Adrenal gland (tissue), 12 donors: Measurements from ENCODE around the gene TP73. TPM values are rescaled to one million over a fixed set of nuclear protein-coding genes. Genes with fewer than 3 reads are reported as not detected.
"Not testable (repeated sequence)": the region's sequence is repeated elsewhere in the genome, so short reads cannot be mapped to it uniquely, and the experiment has no call there.

Experiments used
- DNase-seq, 7 donors: peaks; one replicate each; pipeline ENCODE4 v3.0.0-alpha.2; 2019 to 2020
- H3K27ac ChIP-seq, 5 donors: fragments of 200-600 bp; sonication (generic) in 4 of 5; 1 replicate in 3 of 5; 2 replicates in 2 of 5; pipeline versions ENCODE4 v1.5.1 to v1.8.0; 2016 to 2020; ENCODE audit warnings: mild to moderate bottlenecking in 1 of 5
- H3K27me3 ChIP-seq: fragments of 200-600 bp; 2 replicates; pipeline ENCODE4 v1.8.0; 2021
- H3K36me3 ChIP-seq, 2 donors: fragments of 200-600 bp; replicated peaks in 1 of 2; 1 replicate in 1 of 2; 2 replicates in 1 of 2; pipeline versions ENCODE4 v1.5.1 to v1.8.0; 2018 to 2022
- H3K4me1 ChIP-seq, 2 donors: fragments of 200-600 bp; replicated peaks in 1 of 2; 1 replicate in 1 of 2; 2 replicates in 1 of 2; pipeline versions ENCODE4 v1.5.1 to v1.8.0; 2018 to 2021
- H3K4me3 ChIP-seq, 4 donors: fragments of 200-600 bp; sonication (generic) in 3 of 4; one replicate each; pipeline ENCODE4 v1.5.1; 2016 to 2018
- H3K9me3 ChIP-seq, 3 donors: fragments of 200-600 bp; sonication (generic) in 1 of 3; replicated peaks in 1 of 3; 1 replicate in 2 of 3; 2 replicates in 1 of 3; pipeline versions ENCODE4 v1.5.1 to v1.8.0; 2016 to 2021
- CTCF ChIP-seq, 6 experiments: fragments of 450-650 bp in 4 of 6; fragments of 200-600 bp in 2 of 6; sonication (generic) in 1 of 6; IDR thresholded peaks; 1 replicate in 5 of 6; 2 replicates in 1 of 6; pipeline versions ENCODE4 v1.5.1 to v1.8.0; 2016 to 2021; ENCODE audit warnings: antibody characterized with exemption in 6 of 6, mild to moderate bottlenecking in 2 of 6, moderate library complexity in 1 of 6
- POLR2A ChIP-seq, 2 donors: fragments of 450-650 bp; IDR thresholded peaks; one replicate each; pipeline ENCODE4 v1.6.1; 2017; ENCODE audit warnings: antibody characterized with exemption in 2 of 2, mild to moderate bottlenecking in 2 of 2, moderate library complexity in 1 of 2
- WGBS, 4 donors: extraction: QIAGEN DNeasy Blood & Tissue Kit in 2 of 4; methylation state at CpG; one replicate each; pipeline versions ENCODE4 v1.1.5 to v1.1.7; 2013 to 2017; 5-methylcytosine and 5-hydroxymethylcytosine counted together
- intact Hi-C, 2 donors: fragments of 100-400 bp; cut with DNase I; formaldehyde crosslinking; loops; one replicate each; pipeline versions ENCODE4 v1.14.1 to v1.15.0; 2022 to 2023
- polyA plus RNA-seq, 3 donors: library from polyadenylated mRNA; stranded (reverse); fragments of 200-250 nt in 2 of 3; fragments of 350-450 nt in 1 of 3; fragmentation: Illumina TruSeq in 1 of 3; extraction: RNeasy Lipid Tissue Mini Kit (QIAGEN cat#74804) in 1 of 3; gene quantifications; one replicate each; pipeline ENCODE4 v1.2.3, GENCODE V29; 2013 to 2014
- total RNA-seq, 9 donors: library from RNA; depleted of rRNA in 4 of 9; stranded (reverse); fragments of >200 nt in 4 of 9; fragments of 120-200 nt in 1 of 9; fragmentation: NEBNext Ultra II Directional in 1 of 9; extraction: Animal tissue kit (Norgen Biotek cat#: 25700) in 1 of 9; gene quantifications; one replicate each; pipeline versions ENCODE4 v1.1.0 to v1.2.4, GENCODE V29; 2013 to 2023
- donor health status: healthy with polysubstance abuse.
- donor health status: Bipolar disorder and iron deficiency.
- donor health status: DM: yes; HTN: yes; CAD: no.
- donor health status: DM: no; HTN: no; CAD: no.
- donor health status: DM: no; HTN: no; CAD: no.
- donor health status: DM: yes; HTN: yes; CAD: no.

TP73 gene
- total and polyA plus RNA-seq, 12 donors = 0.03 to 0.22 (median 0.14) TPM; not detected in 6

- H3K27ac ChIP-seq, H3K4me1 ChIP-seq, H3K4me3 ChIP-seq, H3K9me3 ChIP-seq, H3K36me3 ChIP-seq, H3K27me3 ChIP-seq: not testable (repeated sequence)
- intact Hi-C loops = loop anchor here (5.0 to 10.0 kb wide), 2 partner anchors 230 to 232 kb away; no protein-coding TSS in a partner anchor
- 31 to 38% (median 35%) methylated on average over 14 to 18 of the region's 18 CpGs for WGBS, 4 donors
- TF ChIP-seq CTCF (IDR thresholded peaks at IDR 0.05) = peak; percentile 91 to 99 (median 94)
- peak; percentile 64 to 83 (median 76) for DNase-seq
Measured at GRCh38 chr1:3724416-3725030, 72.2 kb downstream of the TP73 start.

- DNase-seq = no peak
- Histone ChIP-seq H3K36me3 (no peaks in the 10 kb centered on the region), H3K4me3 (no peak overlapping the region), H3K4me1 (no peaks in the 10 kb centered on the region), H3K9me3 (no peaks in the 10 kb centered on the region), H3K27ac (no peak overlapping the region), H3K27me3 (no peaks in the 10 kb centered on the region)
- intact Hi-C loops = loop anchor here in 1 of 2 donors (10.0 kb wide), 1 partner anchor 231 kb away; no protein-coding TSS in a partner anchor
- TF ChIP-seq POLR2A (IDR thresholded peaks at IDR 0.05) = no peak
- no peak for TF ChIP-seq CTCF (IDR thresholded peaks at IDR 0.05)
- WGBS, 4 donors = 88 to 95% (median 93%) methylated on average over 2 of the region's 2 CpGs
Measured at GRCh38 chr1:3725366-3725765, 73.0 kb downstream of the TP73 start.

- no peaks in the 10 kb centered on the region for H3K36me3 ChIP-seq
- intact Hi-C loops = loop anchor here in 1 of 2 donors (10.0 kb wide), 1 partner anchor 232 kb away; no protein-coding TSS in a partner anchor
Measured at GRCh38 chr1:3727042-3727824, 74.9 kb downstream of the TP73 start.

More at GRCh38 chr1:3727042-3727824, 74.9 kb downstream of the TP73 start:
- peak; percentile 13 to 40 (median 23) for TF ChIP-seq CTCF (IDR thresholded peaks at IDR 0.05)
- no peak for TF ChIP-seq POLR2A (IDR thresholded peaks at IDR 0.05)
- no peak overlapping the region for H3K27ac ChIP-seq
- no peaks in the 10 kb centered on the region for H3K9me3 ChIP-seq
- WGBS, 4 donors = 55 to 69% (median 59%) methylated on average over 20 to 37 of the region's 37 CpGs
- H3K4me3 ChIP-seq = no peak overlapping the region
- H3K27me3 ChIP-seq = no peaks in the 10 kb centered on the region
- no peaks in the 10 kb centered on the region for H3K4me1 ChIP-seq
- peak in 2 of 7 donors; percentile 35 to 45 for DNase-seq
